ENCODE measurements around the gene TBC1D3I.
"Not testable (repeated sequence)": the region's sequence is repeated elsewhere in the genome, so short reads cannot be mapped to it uniquely, and the experiment has no call there.

GRCh38 chr17:36295161-36295560 lies 30.8 kb upstream of the TBC1D3I start:
- not testable (repeated sequence) for TF ChIP-seq CTCF, POLR2A (IDR thresholded peaks at IDR 0.05)
